Trophoblast cell (in vitro differentiated cells and primary cell): ENCODE measurements around the gene TMEM38A.
"Not testable (repeated sequence)": the region's sequence is repeated elsewhere in the genome, so short reads cannot be mapped to it uniquely, and the experiment has no call there.

ENCODE experiments used
- DNase-seq, 2 donors: peaks; one replicate each; pipeline ENCODE4 v3.0.0-alpha.2; 2016
- H2AFZ ChIP-seq: 2 replicates; pipeline ENCODE4 v1.6.1; 2013; ENCODE audit warnings: low read length, moderate library complexity, mild to moderate bottlenecking; ENCODE audit not compliant: insufficient read depth, poor library complexity
- H2AK5ac ChIP-seq: 2 replicates; pipeline ENCODE4 v1.6.1; 2013; ENCODE audit warnings: mild to moderate bottlenecking, low read length
- H2BK120ac ChIP-seq: 2 replicates; pipeline ENCODE4 v1.6.1; 2013; ENCODE audit warnings: low read length, mild to moderate bottlenecking, moderate library complexity; ENCODE audit not compliant: insufficient read depth, poor library complexity
- H2BK12ac ChIP-seq: 2 replicates; pipeline ENCODE4 v1.6.1; 2013; ENCODE audit warnings: mild to moderate bottlenecking, low read length, moderate library complexity
- H2BK5ac ChIP-seq: 2 replicates; pipeline ENCODE4 v1.6.1; 2013; ENCODE audit warnings: low read length, low read depth, moderate library complexity, mild to moderate bottlenecking; ENCODE audit not compliant: poor library complexity
- H3K14ac ChIP-seq: 2 replicates; pipeline ENCODE4 v1.6.1; 2013; ENCODE audit warnings: mild to moderate bottlenecking, low read length
- H3K18ac ChIP-seq: 2 replicates; pipeline ENCODE4 v1.6.1; 2013; ENCODE audit warnings: mild to moderate bottlenecking, low read length
- H3K23ac ChIP-seq: 2 replicates; pipeline ENCODE4 v1.6.1; 2013; ENCODE audit warnings: low read length
- H3K27ac ChIP-seq: 2 replicates; pipeline ENCODE4 v1.5.1; 2013; ENCODE audit warnings: low read depth, mild to moderate bottlenecking, inconsistent platforms, low read length, moderate library complexity
- H3K27me3 ChIP-seq: 2 replicates; pipeline ENCODE4 v1.6.1; 2013; ENCODE audit warnings: inconsistent platforms, mild to moderate bottlenecking, low read length, moderate library complexity; ENCODE audit not compliant: insufficient read depth
- H3K36me3 ChIP-seq, 2 experiments: 1 replicate in 1 of 2; 2 replicates in 1 of 2; pipeline ENCODE4 v1.6.1; 2013; ENCODE audit warnings: low read length in 2 of 2, mild to moderate bottlenecking in 2 of 2, moderate library complexity in 1 of 2; ENCODE audit not compliant: insufficient read depth in 2 of 2, control insufficient read depth in 1 of 2
- H3K4ac ChIP-seq: 2 replicates; pipeline ENCODE4 v1.6.1; 2013; ENCODE audit warnings: low read depth, mild to moderate bottlenecking, low read length, moderate library complexity
- H3K4me1 ChIP-seq, 2 experiments: 1 replicate in 1 of 2; 2 replicates in 1 of 2; pipeline ENCODE4 v1.6.1; 2013; ENCODE audit warnings: low read length in 2 of 2, mild to moderate bottlenecking in 2 of 2, moderate library complexity in 1 of 2; ENCODE audit not compliant: insufficient read depth in 2 of 2, control insufficient read depth in 1 of 2
- H3K4me2 ChIP-seq: 2 replicates; pipeline ENCODE4 v1.6.1; 2013; ENCODE audit warnings: inconsistent platforms, mild to moderate bottlenecking, low read length, moderate library complexity
- H3K4me3 ChIP-seq: 2 replicates; pipeline ENCODE4 v1.5.1; 2013; ENCODE audit warnings: mild to moderate bottlenecking, low read depth, low read length, inconsistent platforms
- H3K79me1 ChIP-seq: one replicate; pipeline ENCODE4 v1.6.1; 2013; ENCODE audit warnings: low read length
- H3K79me2 ChIP-seq: 2 replicates; pipeline ENCODE4 v1.6.1; 2013; ENCODE audit warnings: low read length, mild to moderate bottlenecking; ENCODE audit not compliant: control insufficient read depth, insufficient read depth, poor library complexity
- H3K9ac ChIP-seq: 2 replicates; pipeline ENCODE4 v1.6.1; 2013; ENCODE audit warnings: mild to moderate bottlenecking, low read length
- H3K9me3 ChIP-seq: 2 replicates; pipeline ENCODE4 v1.6.1; 2013; ENCODE audit warnings: low read depth, mild to moderate bottlenecking, control low read depth, inconsistent platforms, low read length; ENCODE audit not compliant: insufficient read depth
- H4K12ac ChIP-seq: 2 replicates; pipeline ENCODE4 v1.6.1; 2013; ENCODE audit warnings: low read depth, mild to moderate bottlenecking, low read length, moderate library complexity
- H4K8ac ChIP-seq: 2 replicates; pipeline ENCODE4 v1.6.1; 2013; ENCODE audit warnings: low read depth, mild to moderate bottlenecking, low read length, moderate library complexity
- H4K91ac ChIP-seq: one replicate; pipeline ENCODE4 v1.6.1; 2013; ENCODE audit warnings: low read depth, mild to moderate bottlenecking, low read length, moderate library complexity
- WGBS: extraction: QIAGEN DNeasy Blood & Tissue Kit; methylation state at CpG from one replicate; pipeline ENCODE4 v1.1.7; 2013; ENCODE audit warnings: missing lambda C conversion rate; ENCODE audit not compliant: insufficient read length, insufficient coverage; ENCODE audit errors: extremely low coverage; 5-methylcytosine and 5-hydroxymethylcytosine counted together

The TMEM38A gene

DNA sequence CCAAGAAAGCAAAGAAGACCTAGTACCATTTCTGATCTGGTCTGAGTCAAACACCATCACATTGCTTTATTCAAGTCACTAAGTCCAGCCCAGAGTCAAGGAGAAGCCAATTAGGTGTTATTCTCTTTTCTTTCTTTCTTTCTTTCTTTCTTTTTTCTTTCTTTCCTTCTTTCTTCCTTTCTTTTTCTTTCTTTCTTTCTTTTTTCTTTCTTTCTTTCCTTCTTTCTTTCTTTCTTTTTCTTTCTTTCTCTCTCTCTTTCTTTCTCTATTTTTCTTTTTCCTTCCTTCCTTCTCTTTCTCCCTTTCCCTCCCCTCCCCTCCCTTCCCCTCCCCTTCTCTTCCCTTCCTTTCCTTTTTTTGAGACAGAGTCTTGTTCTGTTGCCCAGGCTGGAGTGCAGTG is 49.9 kb downstream of the TMEM38A start:
- H3K27ac ChIP-seq, H3K18ac ChIP-seq, DNase-seq, H2BK5ac ChIP-seq, H4K12ac ChIP-seq, H4K91ac ChIP-seq, H3K4me2 ChIP-seq, H3K27me3 ChIP-seq, H3K4me3 ChIP-seq, H2BK120ac ChIP-seq, H4K8ac ChIP-seq, H2AK5ac ChIP-seq, H3K79me2 ChIP-seq, H3K23ac ChIP-seq, H3K4ac ChIP-seq, H3K36me3 ChIP-seq, H2AFZ ChIP-seq, H2BK12ac ChIP-seq, H3K9ac ChIP-seq, H3K4me1 ChIP-seq, H3K14ac ChIP-seq, H3K79me1 ChIP-seq, H3K9me3 ChIP-seq: not testable (repeated sequence)

DNA sequence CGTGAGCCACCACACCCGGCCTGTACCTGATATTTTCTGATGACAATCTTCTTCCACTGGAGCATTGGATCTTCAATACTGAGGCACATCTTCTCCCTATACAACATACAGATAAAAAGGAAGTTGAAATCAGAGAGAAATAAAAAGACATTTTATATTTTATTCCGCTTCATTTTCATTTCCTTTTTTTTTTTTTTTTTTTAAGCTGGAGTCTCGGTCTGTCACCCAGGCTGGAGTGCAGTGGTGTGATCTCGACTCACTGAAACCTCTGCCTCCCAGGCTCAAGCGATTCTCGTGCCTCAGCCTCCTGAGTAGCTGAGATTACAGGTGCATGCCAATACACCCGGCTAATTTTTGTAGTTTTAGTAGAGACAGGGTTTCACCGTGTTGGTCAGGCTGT is 51.4 kb downstream of the TMEM38A start:
- not testable (repeated sequence) for H2AK5ac ChIP-seq, H3K18ac ChIP-seq

DNA sequence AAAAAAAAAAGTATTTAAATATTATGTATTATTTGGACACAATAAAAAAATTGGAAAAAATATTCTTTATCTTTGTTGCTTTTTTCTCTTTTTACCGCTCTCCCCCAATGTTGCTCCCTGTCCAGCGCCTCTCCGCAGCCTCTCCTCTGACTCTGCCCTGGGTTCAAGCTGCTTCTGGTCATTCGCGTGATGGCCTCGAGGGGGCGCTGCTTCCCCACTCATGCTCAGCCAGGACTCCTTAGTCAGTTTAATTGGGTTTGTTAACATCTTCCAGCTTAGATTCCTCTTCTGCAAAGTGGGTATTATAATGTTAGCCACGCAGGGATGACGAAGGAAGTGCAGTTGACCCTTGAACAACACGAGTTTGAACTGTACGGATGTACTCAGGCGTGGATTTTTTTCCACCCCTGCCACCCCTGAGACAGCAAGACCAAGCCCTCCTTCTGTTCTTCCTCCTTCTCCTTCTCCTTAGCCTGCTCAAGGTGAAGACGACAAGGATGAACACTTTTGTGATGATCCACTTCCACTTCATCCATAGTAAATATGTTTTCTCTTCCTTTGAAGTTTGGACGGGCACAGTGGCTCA is 53.9 kb downstream of the TMEM38A start:
- no peaks in the 10 kb centered on the region for H3K9me3 ChIP-seq

More for the DNA sequence above, 51.4 kb downstream of the TMEM38A start:
- not testable (repeated sequence) for H2BK120ac ChIP-seq, H3K9ac ChIP-seq, H4K91ac ChIP-seq, H3K4me2 ChIP-seq, H3K27me3 ChIP-seq, H3K27ac ChIP-seq, H4K12ac ChIP-seq, H3K23ac ChIP-seq, H4K8ac ChIP-seq, H3K4me3 ChIP-seq, H3K79me1 ChIP-seq, H3K4ac ChIP-seq, H3K36me3 ChIP-seq, H3K4me1 ChIP-seq, H3K79me2 ChIP-seq, H2BK5ac ChIP-seq, H2AFZ ChIP-seq, H2BK12ac ChIP-seq, H3K14ac ChIP-seq, H3K9me3 ChIP-seq, DNase-seq
- no CpG with 5 or more reads among the region's 9 CpGs for WGBS

DNA sequence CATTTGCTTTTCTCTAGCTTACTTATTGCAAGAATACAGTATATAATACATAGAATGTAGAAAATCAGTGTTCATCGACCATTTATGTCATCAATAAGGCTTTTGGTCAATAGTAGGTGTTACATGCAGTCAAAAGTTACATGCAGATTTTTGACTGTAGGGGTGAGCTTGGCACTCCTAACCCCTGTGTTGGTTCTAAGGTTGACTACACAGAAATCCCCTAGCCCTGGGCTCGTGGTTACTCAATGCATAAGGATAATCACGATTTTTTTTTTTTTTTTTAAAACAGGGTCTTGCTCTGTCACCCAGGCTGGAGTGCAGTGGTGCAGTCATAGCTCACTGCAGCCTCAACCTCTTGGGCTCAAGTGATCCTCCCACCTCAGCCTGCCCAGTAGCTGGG is 54.7 kb downstream of the TMEM38A start:
- no peaks in the 10 kb centered on the region for H3K79me1 ChIP-seq
- H2AFZ ChIP-seq: no peak overlapping the region

More for the DNA sequence above, 53.9 kb downstream of the TMEM38A start:
- no peak overlapping the region for H3K18ac ChIP-seq
- no peak overlapping the region for H2AK5ac ChIP-seq
- no peak overlapping the region for H2AFZ ChIP-seq
- no peak overlapping the region for H3K14ac ChIP-seq
- H4K8ac ChIP-seq: no peak overlapping the region
- no peak overlapping the region for H3K27ac ChIP-seq
- no peaks in the 10 kb centered on the region for H3K79me2 ChIP-seq
- no peaks in the 10 kb centered on the region for H3K27me3 ChIP-seq
- H3K23ac ChIP-seq: no peak overlapping the region
- no CpG with 5 or more reads among the region's 14 CpGs for WGBS
- no peaks in the 10 kb centered on the region for H3K79me1 ChIP-seq
- no peak overlapping the region for H4K12ac ChIP-seq
- H4K91ac ChIP-seq: no peak overlapping the region
- H3K4ac ChIP-seq: no peak overlapping the region
- no peak overlapping the region for H3K4me2 ChIP-seq
- H2BK5ac ChIP-seq: no peak overlapping the region
- H3K4me3 ChIP-seq: no peak overlapping the region
- H2BK120ac ChIP-seq: no peak overlapping the region
- H3K4me1 ChIP-seq: no peaks in the 10 kb centered on the region
- no peak overlapping the region for H2BK12ac ChIP-seq
- DNase-seq: peak; percentile 25 to 64
- no peaks in the 10 kb centered on the region for H3K36me3 ChIP-seq
- no peak overlapping the region for H3K9ac ChIP-seq

More for the DNA sequence above, 54.7 kb downstream of the TMEM38A start:
- WGBS: no CpG with 5 or more reads among the region's 3 CpGs
- no peaks in the 10 kb centered on the region for H3K4me1 ChIP-seq
- H3K9ac ChIP-seq: no peak overlapping the region
- H2BK120ac ChIP-seq: no peak overlapping the region
- H3K23ac ChIP-seq: no peak overlapping the region
- no peak for DNase-seq
- no peak overlapping the region for H3K18ac ChIP-seq
- no peaks in the 10 kb centered on the region for H3K27me3 ChIP-seq
- no peak overlapping the region for H3K4ac ChIP-seq
- no peaks in the 10 kb centered on the region for H3K79me2 ChIP-seq
- H3K14ac ChIP-seq: no peak overlapping the region
- H3K36me3 ChIP-seq: no peaks in the 10 kb centered on the region
- no peak overlapping the region for H4K8ac ChIP-seq
- H3K4me2 ChIP-seq: no peak overlapping the region
- no peak overlapping the region for H3K27ac ChIP-seq
- H4K12ac ChIP-seq: no peak overlapping the region
- no peaks in the 10 kb centered on the region for H3K9me3 ChIP-seq
- no peak overlapping the region for H3K4me3 ChIP-seq
- no peak overlapping the region for H2BK12ac ChIP-seq
- H2BK5ac ChIP-seq: no peak overlapping the region
- H4K91ac ChIP-seq: no peak overlapping the region
- H2AK5ac ChIP-seq: no peak overlapping the region
